ENCODE results near the gene NT5E. TPM values are rescaled to one million over a fixed set of nuclear protein-coding genes. Genes with fewer than 3 reads are reported as not detected.
A peak's percentile ranks its signal among the peaks of the same experiment; 100 is the strongest.
"Not testable (repeated sequence)": the region's sequence is repeated elsewhere in the genome, so short reads cannot be mapped to it uniquely, and the experiment has no call there.

The NT5E gene
- polyA plus RNA-seq, 3 donors, result 3.3 to 4.7 (median 4.6) TPM

DNA sequence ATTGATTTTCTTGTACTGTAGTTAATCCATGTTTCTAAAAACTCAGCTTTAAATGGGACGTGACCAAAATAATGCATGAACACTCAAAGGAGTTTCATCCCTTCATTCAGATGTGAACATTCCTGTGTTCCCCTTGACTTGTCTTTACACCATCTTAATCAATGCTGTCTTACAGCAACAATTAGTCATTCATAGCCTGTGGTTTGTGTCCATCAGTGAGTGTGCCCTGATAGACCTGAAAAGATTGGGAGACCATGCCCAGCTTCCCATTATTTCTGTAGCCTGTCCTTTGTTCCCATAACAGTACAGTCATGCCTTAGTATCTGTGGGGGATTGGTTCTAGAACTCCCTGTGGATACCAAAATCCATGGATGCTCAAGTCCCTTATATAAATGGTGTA lies 23.9 kb downstream of the NT5E start:
- no peak for DNase-seq (ENCODE audit: extremely low read depth in 1 of 11, low read depth in 9 of 11, low spot score in 4 of 11)

DNA sequence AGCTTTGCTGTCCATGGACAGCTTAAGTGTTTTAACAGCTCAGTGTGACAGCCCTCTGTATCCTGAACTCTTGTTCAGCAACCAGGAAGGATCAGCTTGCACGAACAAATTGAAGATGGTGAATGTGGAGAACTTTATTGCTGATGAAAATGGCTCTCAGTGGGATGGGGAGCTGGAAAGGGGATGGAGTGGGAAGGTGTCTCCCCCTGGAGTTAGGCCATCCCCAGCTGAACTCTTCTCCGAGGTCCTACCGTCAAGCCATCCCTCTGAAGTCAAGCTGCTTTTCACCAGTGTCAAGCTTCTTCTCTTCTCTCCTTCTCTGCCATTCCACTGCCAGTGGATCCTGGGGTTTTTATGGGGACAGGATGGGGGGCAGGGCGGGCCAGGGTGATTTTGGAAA lies 26.6 kb downstream of the NT5E start:
- DNase-seq (ENCODE audit: extremely low read depth in 1 of 11, low read depth in 9 of 11, low spot score in 4 of 11), result no peak

DNA sequence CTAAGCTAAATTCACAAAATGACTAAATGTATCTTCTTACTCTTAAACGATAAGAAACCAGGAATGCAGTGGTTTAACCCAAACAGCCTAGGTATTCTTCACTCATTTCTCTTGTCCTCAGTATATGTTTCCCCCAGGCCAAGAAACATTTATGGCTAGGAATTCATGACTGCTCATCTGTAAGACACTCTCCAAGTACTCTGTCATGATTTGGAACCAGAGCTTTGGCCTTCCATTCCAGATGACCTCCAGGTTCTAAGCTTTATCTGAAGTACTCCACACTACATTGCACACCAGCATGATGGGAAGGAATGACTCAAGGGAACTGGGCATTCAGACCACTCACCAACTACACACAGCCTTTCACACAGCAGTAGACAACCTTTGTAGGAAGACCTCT lies 29.3 kb downstream of the NT5E start:
- DNase-seq (ENCODE audit: extremely low read depth in 1 of 11, low read depth in 9 of 11, low spot score in 4 of 11), result no peak

DNA sequence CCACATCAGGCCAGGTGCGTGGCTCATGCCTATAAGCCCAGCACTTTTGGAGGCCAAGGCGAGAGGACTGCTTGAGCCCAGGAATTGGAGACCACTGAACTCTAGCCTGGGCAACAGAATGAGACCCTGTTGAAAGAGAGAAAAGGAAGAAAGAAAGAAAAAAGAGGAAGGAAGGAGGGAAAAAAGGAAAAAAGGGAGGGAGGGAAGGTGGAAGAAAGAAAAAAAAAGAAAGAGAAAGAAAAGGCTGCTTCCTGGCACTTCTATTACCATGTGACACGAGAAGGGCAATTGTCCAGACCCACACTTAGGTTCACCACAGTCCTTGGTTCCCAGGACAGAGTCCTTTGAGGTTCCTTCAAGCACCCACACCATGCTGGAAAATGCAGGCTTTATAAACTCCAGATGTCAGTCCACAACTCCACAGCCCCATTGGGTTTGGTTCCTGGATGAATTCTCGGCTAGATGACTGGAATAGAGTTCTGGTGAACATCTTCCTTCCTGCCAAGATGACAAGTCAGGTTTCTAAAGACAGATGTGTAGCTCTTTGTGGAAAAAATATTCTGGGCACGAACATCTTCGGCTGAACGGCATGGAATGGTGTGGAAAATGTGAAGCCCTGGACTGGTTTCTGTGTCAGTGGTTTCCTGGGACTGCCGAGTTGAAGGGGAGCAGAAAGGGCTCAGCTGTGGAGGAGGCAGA lies 32.5 kb downstream of the NT5E start:
- DNase-seq (ENCODE audit: extremely low read depth in 1 of 11, low read depth in 9 of 11, low spot score in 4 of 11), result no peak

DNA sequence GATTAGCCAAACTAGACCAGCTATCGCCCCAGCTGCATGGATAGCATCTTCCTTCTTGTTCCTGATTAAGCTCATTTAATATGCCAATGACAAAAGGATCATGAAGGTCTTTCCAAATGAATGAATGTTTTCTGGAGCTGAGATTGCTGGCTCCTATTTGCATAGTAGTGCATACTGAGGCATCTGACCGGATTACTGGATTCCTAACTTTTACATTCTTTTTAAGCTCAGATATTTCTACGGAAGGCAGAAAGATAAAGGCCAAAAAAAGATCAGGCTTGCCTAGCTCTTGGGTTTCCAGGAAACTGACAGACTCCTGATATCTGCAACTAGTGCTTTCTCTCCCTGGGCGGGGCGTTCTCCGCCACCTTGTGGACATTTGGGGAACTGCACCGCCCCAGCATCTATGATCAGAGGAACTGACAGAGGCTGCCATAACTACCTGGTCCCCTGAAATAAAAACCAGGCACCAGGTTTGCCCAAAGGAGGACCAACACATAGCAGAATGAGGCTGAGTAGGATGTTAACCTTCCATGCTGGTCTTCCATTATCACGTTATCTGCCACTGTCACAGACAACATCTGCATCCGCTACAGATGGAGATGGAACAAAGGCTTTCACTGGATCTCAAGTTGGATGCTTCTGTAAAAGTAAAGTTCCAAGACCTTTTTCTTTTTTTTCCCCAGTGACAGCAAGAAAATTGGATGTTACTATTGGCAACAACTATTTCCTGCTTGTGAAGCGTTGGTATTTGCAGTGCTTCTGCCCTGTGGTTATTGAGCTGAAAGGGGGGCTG lies 33.2 kb downstream of the NT5E start:
- DNase-seq (ENCODE audit: extremely low read depth in 1 of 11, low read depth in 9 of 11, low spot score in 4 of 11), result peak; percentile 6 to 49 (median 35)

DNA sequence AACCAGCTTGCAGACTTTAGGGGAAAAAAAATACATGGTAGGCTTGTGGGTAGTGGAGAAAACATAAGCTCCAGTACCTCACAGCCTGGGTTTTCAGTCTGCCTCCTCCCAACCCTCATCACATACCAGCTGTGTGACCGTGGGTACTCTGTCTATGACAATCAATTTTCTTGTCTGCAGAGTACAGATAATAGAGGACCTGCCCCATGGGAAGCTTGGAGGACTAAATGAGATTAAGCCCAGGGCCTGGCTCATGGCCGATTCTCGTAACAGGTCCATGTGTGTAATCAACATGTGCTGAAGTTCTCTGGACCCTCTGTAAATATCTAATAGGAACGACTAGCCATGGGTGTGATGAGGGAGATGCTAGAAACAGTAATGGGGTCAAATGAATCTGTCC lies 34.0 kb downstream of the NT5E start:
- DNase-seq (ENCODE audit: extremely low read depth in 1 of 11, low read depth in 9 of 11, low spot score in 4 of 11), result no peak

DNA sequence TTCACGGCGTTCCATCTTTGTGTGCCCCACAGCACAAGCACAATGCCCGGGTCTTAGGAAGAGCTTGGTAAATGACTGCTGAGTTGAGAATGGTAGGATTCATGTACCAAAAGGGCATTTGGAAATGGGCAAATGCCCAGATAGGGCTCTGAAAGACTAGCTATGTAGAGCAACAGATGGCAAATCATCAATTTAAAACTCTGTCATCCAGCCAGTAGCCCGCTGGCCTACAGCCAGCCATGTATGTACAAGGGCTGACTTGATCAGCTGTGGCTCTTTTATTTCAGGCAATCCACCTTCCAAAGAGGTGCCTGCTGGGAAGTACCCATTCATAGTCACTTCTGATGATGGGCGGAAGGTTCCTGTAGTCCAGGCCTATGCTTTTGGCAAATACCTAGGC lies 35.1 kb downstream of the NT5E start:
- no peak for DNase-seq (ENCODE audit: extremely low read depth in 1 of 11, low read depth in 9 of 11, low spot score in 4 of 11)

DNA sequence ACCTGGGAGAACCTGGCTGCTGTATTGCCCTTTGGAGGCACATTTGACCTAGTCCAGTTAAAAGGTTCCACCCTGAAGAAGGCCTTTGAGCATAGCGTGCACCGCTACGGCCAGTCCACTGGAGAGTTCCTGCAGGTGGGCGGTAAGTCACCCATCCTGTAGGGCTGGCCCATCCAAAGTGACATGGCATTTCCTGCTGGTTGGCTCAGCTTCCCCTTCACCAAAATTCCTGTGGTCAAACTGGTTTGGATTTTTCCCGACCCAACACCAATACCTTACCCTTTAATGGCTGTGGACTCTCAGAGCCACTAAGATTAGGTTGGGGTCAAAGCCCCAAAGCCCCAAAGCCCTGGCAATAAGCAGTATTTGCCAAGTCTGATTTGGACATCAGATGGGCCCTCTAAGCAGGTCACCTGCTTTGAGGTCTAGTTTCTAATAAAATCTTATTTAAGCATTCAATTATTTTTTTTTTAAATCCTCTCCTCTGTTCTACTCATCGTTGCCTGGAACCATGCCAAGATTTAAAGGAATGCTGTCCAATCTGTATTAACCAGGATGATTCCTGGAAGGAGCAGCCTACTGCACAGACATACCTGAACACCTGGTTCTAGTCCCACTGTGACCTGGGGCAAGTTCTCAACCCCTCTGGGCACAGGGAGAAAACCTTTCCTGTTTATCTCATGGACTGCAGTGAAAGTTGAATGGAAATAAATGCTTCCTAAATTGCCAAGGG lies 40.8 kb downstream of the NT5E start:
- DNase-seq (ENCODE audit: extremely low read depth in 1 of 11, low read depth in 9 of 11, low spot score in 4 of 11), result no peak

DNA sequence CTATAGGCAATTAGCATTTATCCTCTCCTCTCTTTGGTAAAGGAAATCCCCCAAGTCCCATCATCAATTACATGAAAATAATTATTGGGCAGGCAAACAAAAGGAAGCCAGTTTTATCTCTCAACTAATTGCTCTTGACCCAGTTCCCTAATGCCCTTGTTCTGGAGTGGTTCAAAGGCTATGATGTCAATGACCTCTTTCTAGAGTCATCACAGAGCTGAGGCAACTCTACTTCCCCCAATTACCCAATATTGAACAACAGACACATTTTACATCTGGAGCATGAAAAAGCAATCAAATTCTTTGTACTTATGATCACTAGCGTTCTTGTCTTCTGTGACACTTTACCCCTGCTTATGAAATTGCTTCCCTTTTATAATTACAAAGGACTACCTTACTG lies 43.5 kb downstream of the NT5E start:
- no peak for DNase-seq (ENCODE audit: extremely low read depth in 1 of 11, low read depth in 9 of 11, low spot score in 4 of 11)

DNA sequence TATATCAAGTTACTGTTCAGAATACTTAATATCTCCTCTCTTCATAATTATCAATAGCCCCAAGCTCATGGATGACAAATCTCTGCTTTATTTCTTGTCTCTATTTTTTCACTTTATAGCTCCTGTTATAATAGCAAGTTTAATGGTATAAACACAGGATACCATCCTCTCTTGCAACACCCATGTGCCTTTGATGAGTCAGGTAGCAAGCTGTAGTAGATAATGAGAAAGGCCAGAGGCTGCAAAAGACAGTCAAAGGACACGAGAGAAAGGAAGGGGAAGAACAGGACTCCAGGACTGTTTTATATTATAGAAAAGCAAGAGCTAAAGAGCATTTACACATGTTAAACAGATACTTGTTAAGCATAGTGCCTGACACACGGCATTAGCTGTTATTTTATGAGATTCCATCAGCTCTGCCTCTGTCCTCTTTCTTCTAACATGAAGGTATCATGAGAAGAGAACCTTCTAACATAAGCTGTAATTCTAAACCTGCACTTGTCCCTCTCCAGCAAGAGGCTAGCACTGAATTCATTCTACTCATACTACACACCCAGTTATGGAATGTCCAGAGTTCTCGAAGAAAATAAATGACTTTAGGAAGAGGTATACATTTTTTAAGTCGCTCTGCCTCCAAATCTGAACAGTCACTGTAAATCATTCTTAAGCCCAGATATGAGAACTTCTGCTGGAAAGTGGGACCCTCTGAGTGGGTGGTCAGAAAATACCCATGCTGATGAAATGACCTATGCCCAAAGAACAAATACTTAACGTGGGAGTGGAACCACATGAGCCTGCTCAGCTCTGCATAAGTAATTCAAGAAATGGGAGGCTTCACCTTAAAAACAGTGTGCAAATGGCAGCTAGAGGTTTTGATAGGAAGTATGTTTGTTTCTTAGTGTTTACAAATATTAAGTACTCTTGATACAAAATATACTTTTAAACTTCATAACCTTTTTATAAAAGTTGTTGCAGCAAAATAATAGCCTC lies 45.0 kb downstream of the NT5E start:
- no peak for DNase-seq (ENCODE audit: extremely low read depth in 1 of 11, low read depth in 9 of 11, low spot score in 4 of 11)

DNA sequence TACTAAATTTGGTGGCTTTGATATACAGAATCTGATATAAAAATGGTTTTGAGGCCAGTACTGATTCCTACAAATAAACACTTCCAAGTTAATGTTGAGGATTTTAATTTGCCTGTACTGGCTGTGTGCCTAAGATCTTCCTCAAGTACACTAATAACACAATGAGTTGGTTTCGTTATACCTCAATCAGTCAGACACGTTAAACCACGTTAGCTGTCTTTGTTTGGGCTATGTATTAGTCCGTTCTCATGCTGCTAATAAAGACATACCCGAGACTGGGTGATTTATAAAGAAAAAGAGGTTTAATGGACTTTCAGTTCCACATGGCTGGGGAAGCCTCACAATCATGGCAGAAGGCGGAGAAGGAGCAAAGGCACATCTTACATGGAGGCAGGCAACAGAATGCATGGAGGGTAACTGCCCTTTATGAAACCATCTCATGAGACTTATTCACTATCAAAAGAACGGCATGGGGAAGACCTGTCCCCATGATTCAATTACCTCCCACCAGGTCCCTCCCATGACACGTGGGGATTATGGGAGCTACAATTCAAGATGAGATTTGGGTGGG lies 46.2 kb downstream of the NT5E start:
- DNase-seq (ENCODE audit: extremely low read depth in 1 of 11, low read depth in 9 of 11, low spot score in 4 of 11), result no peak

DNA sequence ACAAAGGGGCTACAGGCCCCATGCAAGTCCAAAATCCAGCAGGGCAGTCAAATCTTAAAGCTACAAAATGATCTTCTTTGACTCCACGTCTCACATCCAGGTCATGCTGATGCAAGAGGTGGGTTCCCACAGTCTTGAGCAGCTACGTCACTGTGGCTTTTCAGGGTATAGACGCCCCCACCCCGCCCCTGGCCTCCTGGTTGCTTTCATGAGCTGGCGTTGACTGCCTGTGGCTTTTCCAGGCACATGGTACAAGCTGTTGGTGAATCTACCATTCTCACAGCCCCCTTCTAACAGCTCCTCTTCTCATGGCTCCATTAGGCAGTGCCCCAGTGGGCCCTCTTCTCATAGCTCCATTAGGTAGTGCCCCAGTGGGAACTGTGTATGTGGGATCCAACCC lies 47.0 kb downstream of the NT5E start:
- no peak for DNase-seq (ENCODE audit: extremely low read depth in 1 of 11, low read depth in 9 of 11, low spot score in 4 of 11)

DNA sequence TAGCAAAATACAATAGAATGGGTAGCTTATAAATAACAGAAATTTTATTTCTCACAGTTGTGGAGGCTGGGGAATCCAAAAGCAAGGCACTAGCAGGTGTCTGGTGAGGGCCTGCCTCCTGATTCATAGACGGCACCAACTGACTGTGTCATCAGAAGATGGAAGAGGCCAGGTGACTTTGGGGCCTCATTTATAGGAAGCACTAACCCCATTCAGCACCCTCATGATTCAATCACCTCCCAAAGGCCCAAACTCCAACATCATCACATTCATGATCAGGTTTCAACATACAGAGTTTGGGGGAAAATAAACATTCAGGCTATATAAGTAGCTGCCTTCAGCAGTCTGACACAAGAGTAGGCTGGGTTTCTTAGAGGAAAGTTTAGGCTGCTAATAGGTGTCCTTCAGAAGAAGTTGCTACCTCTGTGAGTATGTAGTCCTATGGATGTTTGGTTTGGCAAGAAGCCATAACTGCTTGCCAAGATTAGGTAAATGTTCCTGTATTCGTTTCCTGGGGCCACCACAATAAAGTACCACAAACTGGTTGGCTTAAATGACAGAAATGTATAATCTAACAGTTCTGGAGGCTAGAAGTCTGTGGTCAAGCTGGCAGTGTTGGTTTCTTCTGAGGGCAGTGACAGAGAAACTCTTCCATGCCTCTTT lies 48.8 kb downstream of the NT5E start:
- peak in 1 of 11 donors; percentile 0 for DNase-seq (ENCODE audit: extremely low read depth in 1 of 11, low read depth in 9 of 11, low spot score in 4 of 11)

DNA sequence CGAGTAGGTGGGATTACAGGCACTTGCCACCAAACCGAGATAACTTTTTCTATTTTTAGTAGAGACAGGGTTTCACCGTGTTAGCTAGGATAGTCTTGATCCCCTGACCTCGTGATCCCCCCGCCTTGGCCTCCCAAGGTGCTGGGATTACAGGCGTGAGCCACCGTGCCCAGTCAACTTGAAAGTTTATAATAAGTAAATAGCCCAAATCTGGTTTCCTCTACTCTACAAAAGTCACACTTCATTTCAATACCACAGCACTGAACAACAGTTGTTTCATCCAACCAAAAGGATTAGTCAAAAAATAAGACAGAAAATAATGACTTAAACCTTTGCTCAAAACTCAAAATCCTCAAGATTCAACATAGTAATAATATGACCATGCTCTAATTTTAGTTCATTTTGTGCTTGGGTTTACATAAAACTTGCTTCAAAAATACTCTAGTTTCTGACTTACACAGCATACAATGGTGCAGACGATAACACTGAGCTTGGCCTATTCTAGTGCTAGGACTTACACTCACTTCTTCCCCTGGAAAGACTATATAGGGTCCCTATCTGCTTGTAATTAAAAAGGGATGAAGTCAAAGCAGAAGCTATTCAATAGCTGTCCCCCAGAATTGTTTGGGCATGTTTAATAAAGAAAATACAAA lies 56.7 kb downstream of the NT5E start:
- DNase-seq (ENCODE audit: extremely low read depth in 1 of 11, low read depth in 9 of 11, low spot score in 4 of 11), result no peak

DNA sequence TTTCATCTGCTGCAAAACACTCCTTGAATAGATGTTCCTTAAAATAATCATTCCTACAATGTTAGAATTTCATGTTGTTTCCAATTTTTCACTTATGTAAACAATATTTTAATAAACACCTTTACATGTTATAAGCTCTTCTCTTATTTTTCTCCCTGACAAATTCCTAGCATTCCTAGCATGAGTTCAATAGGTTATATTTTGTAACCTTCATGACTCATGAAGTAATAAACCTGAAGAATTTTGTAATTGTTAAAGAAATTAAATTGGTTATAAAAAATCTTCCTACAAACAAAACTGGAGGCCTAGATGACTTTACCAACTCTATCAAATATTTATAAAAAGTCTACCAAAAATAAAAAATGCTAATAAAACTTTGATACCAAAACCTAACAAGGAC lies 66.3 kb downstream of the NT5E start:
- no peak for DNase-seq (ENCODE audit: extremely low read depth in 1 of 11, low read depth in 9 of 11, low spot score in 4 of 11)

DNA sequence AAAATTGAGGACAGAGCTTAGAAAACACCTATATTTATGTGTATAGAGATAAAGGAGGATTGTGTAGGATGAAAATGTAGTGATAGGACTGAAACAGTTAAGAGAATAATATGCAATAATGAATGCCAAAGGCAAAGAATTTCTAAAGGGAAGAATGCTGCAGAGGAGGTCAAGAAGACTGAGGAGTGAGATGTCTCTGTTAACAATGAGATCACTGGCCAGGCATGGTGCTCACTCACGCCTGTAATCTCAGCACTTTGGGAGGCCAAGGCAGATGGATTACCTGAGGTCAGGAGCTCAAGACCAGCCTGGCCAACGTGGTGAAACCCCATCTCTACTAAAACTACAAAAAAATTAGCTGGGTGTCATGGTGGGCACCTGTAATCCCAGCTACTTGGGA lies 74.4 kb downstream of the NT5E start:
- DNase-seq (ENCODE audit: extremely low read depth in 1 of 11, low read depth in 9 of 11, low spot score in 4 of 11), result not testable (repeated sequence)

DNA sequence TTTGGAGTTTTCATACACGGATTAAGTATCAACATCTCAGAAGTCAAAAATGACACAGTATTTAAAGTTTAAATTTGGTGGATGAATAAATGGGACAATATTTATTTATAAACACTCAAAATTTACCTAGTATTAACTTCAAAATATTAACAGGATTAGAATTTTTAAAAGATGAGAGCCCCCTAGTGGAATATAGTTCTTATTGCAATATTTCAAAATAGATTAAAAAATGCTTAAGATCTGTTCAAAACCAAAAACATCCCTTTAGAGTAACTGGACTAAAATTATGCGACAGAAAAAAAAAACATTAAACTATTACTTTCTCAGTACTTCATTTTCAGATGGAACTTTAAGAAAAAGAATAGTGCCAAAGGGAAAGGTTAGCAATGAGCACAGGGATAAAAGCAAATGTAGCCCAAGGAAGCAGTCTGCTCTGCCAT lies 87.2 kb downstream of the NT5E start:
- DNase-seq (ENCODE audit: extremely low read depth in 1 of 11, low read depth in 9 of 11, low spot score in 4 of 11), result no peak

DNA sequence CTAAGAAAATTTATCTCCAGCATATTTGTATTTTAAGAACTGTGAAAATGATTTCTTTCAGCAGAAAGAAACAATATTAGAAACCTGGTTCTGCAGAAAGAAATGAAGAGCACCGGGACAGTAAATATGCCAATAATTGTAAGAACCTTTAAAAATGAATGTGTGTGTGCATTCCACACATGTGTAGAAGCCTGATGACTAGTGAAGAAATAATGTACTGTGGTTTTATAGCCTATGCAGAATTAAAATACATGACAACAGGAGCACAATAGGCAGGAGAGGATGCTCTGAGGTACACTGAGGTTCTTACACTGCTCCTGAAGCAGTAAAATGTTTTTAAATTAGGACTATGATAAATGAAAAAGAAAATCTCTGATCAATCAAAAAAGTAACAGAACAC lies 94.9 kb downstream of the NT5E start:
- DNase-seq (ENCODE audit: extremely low read depth in 1 of 11, low read depth in 9 of 11, low spot score in 4 of 11), result no peak
